ENCODE measurements around the gene GSX2. TPM values are rescaled to one million over a fixed set of nuclear protein-coding genes. Genes with fewer than 3 reads are reported as not detected.

The GSX2 gene
- total and polyA plus RNA-seq, 2 of the 13 experiments (the other 11 are each of a cell fraction or from before 2014, with no cell fraction given), result not detected

- TF ChIP-seq ZNF616 (CRISPR knock-in tag; IDR thresholded peaks at IDR 0.05; ENCODE audit: low read depth) (no peak), THYN1 (CRISPR knock-in tag; IDR thresholded peaks at IDR 0.05; ENCODE audit: borderline replicate concordance, low read depth) (no peak), TRIM22 (IDR thresholded peaks at IDR 0.05) (no peak), ZNF713 (CRISPR knock-in tag; IDR thresholded peaks at IDR 0.05) (no peak), PHB2 (IDR thresholded peaks at IDR 0.05; ENCODE audit: partially characterized antibody) (no peak), MTF1 (CRISPR knock-in tag; IDR thresholded peaks at IDR 0.05) (no peak), PHF5A (CRISPR knock-in tag; IDR thresholded peaks at IDR 0.05; ENCODE audit: low read depth, unreplicated experiment) (no peak), JUN (CRISPR knock-in tag; IDR thresholded peaks at IDR 0.05) (peak; percentile 92), ZKSCAN1 (IDR thresholded peaks at IDR 0.05; ENCODE audit: low read length) (no peak), ZNF691 (CRISPR knock-in tag; IDR thresholded peaks at IDR 0.05; ENCODE audit: borderline replicate concordance, low read depth) (no peak), HNRNPUL1 (IDR thresholded peaks at IDR 0.05; ENCODE audit: low read depth, low read length) (no peak), ZFP82 (CRISPR knock-in tag; IDR thresholded peaks at IDR 0.05; ENCODE audit: borderline replicate concordance) (no peak), ETS1 (CRISPR knock-in tag; IDR thresholded peaks at IDR 0.05) (no peak), ZNF34 (CRISPR knock-in tag; IDR thresholded peaks at IDR 0.05; ENCODE audit: borderline replicate concordance) (no peak), POLR2AphosphoS2 (IDR thresholded peaks at IDR 0.05; ENCODE audit: low read depth, low read length) (no peak), SRY (CRISPR knock-in tag; IDR thresholded peaks at IDR 0.05) (no peak), ZNF24 (IDR thresholded peaks at IDR 0.05) (no peak), ZNF564 (CRISPR knock-in tag; IDR thresholded peaks at IDR 0.05) (no peak), HNF1A (IDR thresholded peaks at IDR 0.05; ENCODE audit: low read depth) (no peak; the same call in 1 of the 2 replicates), HNF1A (CRISPR knock-in tag; IDR thresholded peaks at IDR 0.05; ENCODE audit: borderline replicate concordance) (no peak), ATRX (CRISPR knock-in tag; IDR thresholded peaks at IDR 0.05; ENCODE audit: borderline replicate concordance) (no peak), ZFP90 (CRISPR knock-in tag; IDR thresholded peaks at IDR 0.05; ENCODE audit: borderline replicate concordance) (no peak), MAZ (IDR thresholded peaks at IDR 0.05; ENCODE audit: borderline replicate concordance, low read depth, low read length) (no peak), MAZ (CRISPR knock-in tag; IDR thresholded peaks at IDR 0.05; ENCODE audit: low read depth) (no peak), JUND (CRISPR knock-in tag; IDR thresholded peaks at IDR 0.05) (peak; percentile 88), ZMYM2 (CRISPR knock-in tag; IDR thresholded peaks at IDR 0.05) (no peak)
Observed at GRCh38 chr4:54082168-54082567, 17.8 kb upstream of the GSX2 start (continued).

All from HepG2 (cell line).